Activated T-cell treated with anti-CD3 and anti-CD28 coated beads for 48 hours (primary cell): Measurements from ENCODE around the gene LMO1.

Experiments used
- DNase-seq: peaks from one replicate; pipeline ENCODE4 v3.0.0-alpha.2; 2020; ENCODE audit warnings: low read depth

Gene LMO1

GRCh38 chr11:8205566-8205965 lies 58.1 kb downstream of the LMO1 start:
- DNase-seq, result no peak

DNA sequence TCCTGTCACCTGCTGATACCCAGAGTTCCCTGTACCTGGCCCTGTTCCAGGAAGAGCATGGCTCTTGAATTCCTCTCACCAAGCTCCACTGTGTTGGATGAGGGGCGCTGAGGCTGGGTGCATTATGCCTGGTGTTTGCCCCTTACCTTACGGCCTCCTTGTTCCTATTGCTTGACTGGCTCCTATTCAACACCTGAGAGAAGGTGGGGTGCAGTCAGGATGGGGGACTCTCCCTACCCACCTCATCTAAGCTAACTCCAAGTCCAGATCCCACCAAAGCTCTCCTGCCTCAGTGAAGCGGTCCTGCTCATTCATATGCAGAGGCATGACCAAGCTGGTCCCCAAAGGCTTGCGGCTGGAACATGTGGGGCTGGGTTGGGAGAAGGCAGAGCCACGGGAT lies 59.1 kb downstream of the LMO1 start:
- no peak for DNase-seq

GRCh38 chr11:8204025-8204424 lies 59.7 kb downstream of the LMO1 start:
- DNase-seq, result no peak

GRCh38 chr11:8203414-8203715 lies 60.3 kb downstream of the LMO1 start:
- no peak for DNase-seq

DNA sequence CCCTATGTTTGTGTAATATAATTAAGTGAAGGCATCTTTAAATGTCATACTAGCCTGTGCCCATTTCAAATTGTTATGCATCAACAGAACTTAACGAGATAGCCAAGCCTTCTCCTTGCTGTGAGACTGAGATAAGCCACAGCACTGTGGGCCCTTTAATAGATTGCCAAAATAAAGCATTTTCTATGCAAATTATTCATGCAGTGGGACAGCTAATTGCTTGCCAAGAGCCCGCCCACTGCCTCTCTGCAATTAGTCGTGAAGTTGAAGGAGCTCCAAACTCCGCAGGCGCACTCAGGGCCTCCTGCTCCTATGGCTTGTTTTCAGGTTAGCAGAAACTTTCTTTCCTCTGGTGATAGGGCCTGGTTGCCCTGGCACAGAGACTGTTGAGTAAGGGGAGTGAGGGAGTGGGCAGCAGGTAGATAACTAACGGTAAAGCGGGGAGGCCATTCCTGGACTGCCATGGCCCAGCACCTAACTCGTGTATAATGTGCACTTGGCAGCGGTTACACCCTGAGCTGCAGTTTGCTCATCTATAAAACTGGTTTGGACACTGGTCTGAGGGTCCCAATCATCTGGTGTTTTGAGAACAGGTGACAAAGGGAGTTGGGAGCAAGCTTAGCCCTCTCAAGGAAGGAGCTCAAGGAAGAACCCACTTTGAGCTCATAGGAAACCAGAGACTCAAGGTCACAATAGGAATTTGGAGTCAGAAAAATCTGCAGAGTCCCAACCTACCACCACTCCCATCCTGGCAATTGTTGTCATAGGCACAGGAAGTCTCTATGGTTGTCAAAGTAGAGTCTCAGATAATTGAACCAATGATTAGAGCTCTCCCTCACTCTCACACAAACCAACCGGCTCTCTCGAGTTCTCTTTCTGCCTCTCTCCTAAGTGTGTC lies 60.9 kb downstream of the LMO1 start:
- DNase-seq, result no peak

GRCh38 chr11:8201644-8202365 lies 61.9 kb downstream of the LMO1 start:
- no peak for DNase-seq

- DNase-seq, result no peak
Measured at GRCh38 chr11:8199676-8200075, 64.0 kb downstream of the LMO1 start.

DNA sequence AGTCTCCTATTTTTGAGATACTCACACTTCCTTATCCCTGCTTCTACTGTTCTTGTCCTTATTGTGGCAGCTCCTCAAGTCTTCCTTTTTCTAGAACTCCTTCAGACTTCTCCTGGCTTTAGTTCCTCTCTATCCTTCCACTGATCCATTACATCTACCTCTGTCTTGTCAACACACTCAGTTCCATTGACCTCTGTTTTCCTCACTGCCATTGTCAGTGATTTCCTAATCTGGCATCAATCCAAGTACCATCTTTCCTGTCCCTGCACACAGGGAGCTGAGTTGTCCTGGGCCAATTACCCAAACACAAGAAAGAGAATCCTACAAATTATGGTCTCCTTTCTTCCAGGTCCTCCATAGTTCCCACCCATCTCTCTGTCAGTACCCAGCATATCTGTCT lies 66.9 kb downstream of the LMO1 start:
- DNase-seq, result no peak

- no peak for DNase-seq
Measured at GRCh38 chr11:8194956-8195355, 68.7 kb downstream of the LMO1 start.

GRCh38 chr11:8192896-8193209 lies 70.8 kb downstream of the LMO1 start:
- DNase-seq, result no peak

DNA sequence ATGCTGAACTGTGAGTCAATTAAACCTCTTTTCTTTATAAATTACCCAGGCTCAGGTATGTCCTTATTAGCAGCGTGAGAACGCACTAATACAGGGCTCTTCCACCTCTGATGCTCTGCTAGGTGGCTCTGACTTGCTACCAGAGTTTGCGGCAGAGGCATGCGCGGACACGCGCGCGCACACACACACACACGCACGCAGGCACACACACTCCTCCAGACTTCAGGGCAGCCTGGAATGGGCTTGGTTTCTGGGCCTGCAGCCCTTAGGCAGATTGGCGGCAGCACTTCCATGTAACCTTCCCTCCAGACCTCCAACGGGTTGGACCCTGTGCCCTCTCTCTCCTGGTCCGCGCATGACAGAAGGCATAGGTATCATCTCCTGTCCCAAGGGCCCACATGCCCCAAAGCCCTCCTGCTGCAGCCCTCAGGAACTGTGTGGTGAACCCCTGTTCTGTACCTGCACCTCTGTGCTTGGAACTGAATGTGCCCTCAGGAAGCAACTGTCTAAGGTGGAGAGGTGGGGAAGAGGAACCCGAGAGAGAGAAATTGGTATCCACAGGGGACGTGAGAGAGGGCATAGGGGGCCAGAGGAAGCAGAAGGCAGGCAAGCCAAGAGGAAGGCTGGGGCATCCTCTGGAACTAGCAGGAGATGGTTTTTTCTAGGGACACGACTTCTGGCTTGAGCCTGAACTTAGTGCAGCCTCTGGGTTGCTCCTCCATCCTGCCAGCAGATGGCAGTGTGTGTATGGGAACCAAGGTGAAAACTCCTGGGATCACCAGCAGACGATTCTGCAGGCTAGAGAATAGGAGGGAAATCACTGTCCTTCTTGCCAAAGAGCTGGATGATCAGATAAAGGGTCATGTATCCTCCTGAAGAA lies 71.4 kb downstream of the LMO1 start:
- DNase-seq, result peak; percentile 33

GRCh38 chr11:8190431-8190830 lies 73.2 kb downstream of the LMO1 start:
- no peak for DNase-seq

DNA sequence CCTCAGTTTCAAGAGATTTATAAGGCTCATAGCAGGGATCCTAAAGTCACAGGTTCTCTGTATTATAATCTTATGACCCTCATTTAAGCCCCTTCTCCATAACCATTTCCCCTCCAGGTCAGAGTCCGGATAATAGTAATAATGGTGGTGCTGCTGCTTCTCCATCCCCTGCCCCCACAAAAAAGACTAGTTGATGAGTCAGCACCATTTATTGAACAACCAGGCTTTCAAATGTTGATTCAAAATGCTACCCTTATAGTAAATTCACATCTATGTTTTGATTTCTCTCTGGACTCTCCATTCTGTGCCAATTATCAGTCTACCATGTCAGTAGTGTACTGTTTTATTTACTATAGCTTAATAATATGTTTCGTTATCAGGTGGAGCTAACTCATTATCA lies 77.2 kb downstream of the LMO1 start:
- DNase-seq, result no peak

DNA sequence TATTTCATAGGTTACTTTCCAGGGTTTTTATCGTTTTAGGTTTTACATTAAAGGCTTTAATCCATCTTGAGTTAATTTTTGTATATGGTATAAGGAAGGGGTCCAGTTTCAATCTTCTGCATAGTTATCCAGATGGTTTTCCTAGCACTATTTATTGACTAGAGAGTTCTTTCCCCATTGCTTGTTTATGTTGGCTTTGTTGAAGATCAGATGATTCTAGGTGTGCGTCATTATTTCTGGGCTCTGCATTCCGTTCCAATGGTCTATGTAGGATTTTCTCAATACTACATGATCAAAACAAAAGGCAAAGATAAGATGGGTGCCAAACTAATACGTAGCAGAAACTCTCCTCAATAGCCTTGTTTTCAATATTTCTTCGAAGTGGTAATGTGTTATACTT lies 80.6 kb downstream of the LMO1 start:
- DNase-seq, result no peak

DNA sequence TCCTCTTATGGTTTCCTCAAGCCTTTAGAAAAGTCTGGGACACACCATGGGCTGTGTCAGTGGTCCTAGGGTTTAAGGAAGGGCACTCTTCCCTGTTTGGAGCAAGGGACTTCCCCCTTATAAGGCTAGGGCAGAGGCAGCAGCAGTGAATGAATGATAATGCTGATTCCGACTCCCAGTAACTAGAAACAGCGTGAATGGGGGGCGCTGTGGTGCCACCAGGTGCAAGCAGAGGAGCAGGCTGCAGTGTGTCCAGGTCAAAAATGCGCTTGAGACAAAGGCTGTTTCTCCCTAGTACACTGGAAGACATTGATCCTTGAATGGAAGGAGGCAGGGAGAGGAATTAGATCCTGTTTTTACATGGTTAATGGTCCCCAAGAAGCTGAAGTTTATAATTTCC lies 83.2 kb downstream of the LMO1 start:
- DNase-seq, result no peak

- DNase-seq, result no peak
Measured at GRCh38 chr11:8178297-8178696, 85.4 kb downstream of the LMO1 start.

- DNase-seq, result no peak
Measured at GRCh38 chr11:8177136-8177535, 86.5 kb downstream of the LMO1 start.
